ENCODE measurements around the gene VGLL3.
"Not testable (repeated sequence)": the region's sequence is repeated elsewhere in the genome, so short reads cannot be mapped to it uniquely, and the experiment has no call there.

The VGLL3 gene

GRCh38 chr3:86989611-86990010 is 1.3 kb downstream of the VGLL3 start:
- DNase-seq (ENCODE audit: low read depth): no peak

GRCh38 chr3:86989006-86989405 is 1.9 kb downstream of the VGLL3 start:
- no peak for DNase-seq (ENCODE audit: low read depth)

GRCh38 chr3:86988235-86988634 is 2.7 kb downstream of the VGLL3 start:
- DNase-seq (ENCODE audit: low read depth): no peak

- DNase-seq (ENCODE audit: low read depth): no peak
These were observed 3.6 kb downstream of the VGLL3 start for GRCh38 chr3:86987421-86987715.

- DNase-seq (ENCODE audit: low read depth): no peak
These were observed 4.1 kb downstream of the VGLL3 start for GRCh38 chr3:86986671-86987420.

- no peak for DNase-seq (ENCODE audit: low read depth)
These were observed 5.6 kb downstream of the VGLL3 start for GRCh38 chr3:86985181-86985826.

- DNase-seq (ENCODE audit: low read depth): no peak
These were observed 6.7 kb downstream of the VGLL3 start for GRCh38 chr3:86984271-86984670.

- no peak for DNase-seq (ENCODE audit: low read depth)
These were observed 8.1 kb downstream of the VGLL3 start for GRCh38 chr3:86982883-86983282.

- DNase-seq (ENCODE audit: low read depth): no peak
These were observed 12.8 kb downstream of the VGLL3 start for GRCh38 chr3:86978111-86978551.

GRCh38 chr3:86976219-86976618 is 14.7 kb downstream of the VGLL3 start:
- DNase-seq (ENCODE audit: low read depth): no peak

GRCh38 chr3:86974177-86974576 is 16.8 kb downstream of the VGLL3 start:
- DNase-seq (ENCODE audit: low read depth): not testable (repeated sequence)

- no peak for DNase-seq (ENCODE audit: low read depth)
These were observed 17.5 kb downstream of the VGLL3 start for GRCh38 chr3:86973440-86973839.

- DNase-seq (ENCODE audit: low read depth): no peak
These were observed 21.3 kb downstream of the VGLL3 start for GRCh38 chr3:86969500-86970189.

GRCh38 chr3:86968244-86968932 is 22.6 kb downstream of the VGLL3 start:
- no peak for DNase-seq (ENCODE audit: low read depth)

GRCh38 chr3:86967062-86967461 is 23.9 kb downstream of the VGLL3 start:
- no peak for DNase-seq (ENCODE audit: low read depth)

- no peak for DNase-seq (ENCODE audit: low read depth)
These were observed 25.8 kb downstream of the VGLL3 start for GRCh38 chr3:86965166-86965565.

- DNase-seq (ENCODE audit: low read depth): no peak
These were observed 27.3 kb downstream of the VGLL3 start for GRCh38 chr3:86963611-86964010.

GRCh38 chr3:86961297-86961696 is 29.7 kb downstream of the VGLL3 start:
- no peak for DNase-seq (ENCODE audit: low read depth)

GRCh38 chr3:86960550-86960949 is 30.4 kb downstream of the VGLL3 start:
- no peak for DNase-seq (ENCODE audit: low read depth)

GRCh38 chr3:86958534-86958933 is 32.4 kb downstream of the VGLL3 start:
- DNase-seq (ENCODE audit: low read depth): no peak

- DNase-seq (ENCODE audit: low read depth): no peak
These were observed 36.2 kb downstream of the VGLL3 start for GRCh38 chr3:86954747-86955146.

GRCh38 chr3:86954226-86954625 is 36.7 kb downstream of the VGLL3 start:
- no peak for DNase-seq (ENCODE audit: low read depth)

- DNase-seq (ENCODE audit: low read depth): no peak
These were observed 39.6 kb downstream of the VGLL3 start for GRCh38 chr3:86951322-86951721.

Data from stimulated activated CD8-positive, alpha-beta memory T cell treated with anti-CD3 and anti-CD28 coated beads, Interleukin-15, amount 100 ng/mL, for 1 hour (primary cell).